Measurements from ENCODE around the gene USF2.

The USF2 gene

DNA sequence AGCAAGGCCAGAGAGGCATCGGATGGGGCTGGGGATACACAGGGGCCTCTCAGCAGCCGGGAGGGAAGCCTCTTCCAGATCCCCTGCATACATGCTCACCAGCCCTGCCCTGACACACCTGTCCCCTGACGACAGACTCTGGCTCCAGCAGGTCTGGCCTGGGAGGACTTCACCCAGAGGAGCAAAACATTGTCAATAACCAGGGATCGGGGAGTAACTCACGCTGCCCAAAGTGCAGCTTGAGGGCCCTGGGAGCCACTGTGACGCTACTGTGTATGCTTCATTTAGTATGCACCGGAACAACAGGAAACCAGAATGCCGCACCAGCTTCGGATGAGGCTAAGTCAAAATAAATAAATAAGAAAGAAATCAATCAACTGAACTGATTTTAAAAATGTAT lies 47.8 kb downstream of the USF2 start:
- no peak for TF ChIP-seq GATA3 (IDR thresholded peaks at IDR 0.05; ENCODE audit: low read depth, low read length)
- TF ChIP-seq GATA2 (IDR thresholded peaks at IDR 0.05; ENCODE audit: low read depth, low read length) = no peak

DNA sequence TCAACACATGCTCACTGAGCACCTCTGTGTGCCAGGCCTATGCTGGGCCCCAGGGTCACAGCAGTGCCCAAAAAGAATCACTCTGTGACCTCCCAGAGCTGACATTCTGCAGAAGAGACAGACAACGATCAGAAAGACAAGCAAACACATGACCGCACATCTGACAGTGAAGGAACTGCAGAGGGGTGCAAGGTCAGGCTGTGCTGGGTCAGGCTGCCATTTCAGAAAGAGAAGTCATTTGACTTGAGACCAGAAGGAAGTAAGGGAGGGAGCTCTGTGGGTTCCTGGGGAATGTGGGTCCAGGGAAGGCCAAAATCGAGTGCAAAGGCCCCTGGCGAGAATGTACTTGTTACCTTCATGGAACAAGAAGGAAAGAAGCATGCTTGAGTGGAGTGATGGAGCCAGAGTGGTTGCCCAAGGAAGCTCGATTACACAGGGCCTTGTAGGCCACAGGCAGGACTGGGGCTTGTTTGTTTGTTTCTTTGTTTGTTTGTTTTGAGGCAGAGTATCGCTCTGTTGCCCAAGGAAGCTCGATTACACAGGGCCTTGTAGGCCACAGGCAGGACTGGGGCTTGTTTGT lies 48.8 kb downstream of the USF2 start:
- TF ChIP-seq GATA3 (IDR thresholded peaks at IDR 0.05; ENCODE audit: low read depth, low read length) (no peak), GATA2 (IDR thresholded peaks at IDR 0.05; ENCODE audit: low read depth, low read length) (no peak)

DNA sequence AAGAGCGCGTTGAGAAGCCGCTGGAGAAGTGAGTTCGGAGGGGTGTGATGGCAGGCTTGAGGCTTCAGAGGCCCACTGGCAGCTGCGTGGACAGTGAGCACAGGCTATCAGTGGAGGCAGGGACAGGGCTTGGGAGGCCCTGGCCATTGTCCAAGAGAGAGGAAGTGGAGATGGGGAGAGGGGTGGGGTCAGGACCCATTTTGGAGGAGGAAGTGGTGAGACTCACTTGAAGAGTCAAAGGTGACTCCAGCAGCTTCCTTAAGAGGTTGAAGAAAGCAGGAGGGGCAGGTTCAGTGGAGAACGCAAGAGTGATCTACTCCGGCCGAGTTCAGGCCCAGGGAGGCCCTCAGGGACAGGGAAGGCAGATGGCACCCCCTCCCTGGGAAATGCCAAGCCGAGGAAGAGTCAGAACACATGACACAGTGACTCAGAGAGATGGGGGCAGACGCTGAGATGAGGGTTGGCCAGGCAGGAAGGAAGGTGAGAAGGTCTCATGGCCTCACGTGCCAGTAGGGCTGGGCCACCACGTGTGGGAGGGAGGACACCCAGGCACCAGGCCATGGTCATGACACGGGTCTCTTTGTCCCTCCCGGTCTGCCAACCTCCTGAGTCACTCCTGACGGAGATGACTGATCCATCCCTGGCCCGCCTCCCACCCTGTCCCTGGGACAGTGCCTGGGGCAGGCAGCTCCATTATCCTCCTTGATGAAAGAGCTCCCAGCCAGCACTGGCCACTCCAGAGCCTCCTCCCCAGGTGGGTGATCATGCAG lies 50.1 kb downstream of the USF2 start:
- TF ChIP-seq GATA2 (IDR thresholded peaks at IDR 0.05; ENCODE audit: low read depth, low read length) = no peak

DNA sequence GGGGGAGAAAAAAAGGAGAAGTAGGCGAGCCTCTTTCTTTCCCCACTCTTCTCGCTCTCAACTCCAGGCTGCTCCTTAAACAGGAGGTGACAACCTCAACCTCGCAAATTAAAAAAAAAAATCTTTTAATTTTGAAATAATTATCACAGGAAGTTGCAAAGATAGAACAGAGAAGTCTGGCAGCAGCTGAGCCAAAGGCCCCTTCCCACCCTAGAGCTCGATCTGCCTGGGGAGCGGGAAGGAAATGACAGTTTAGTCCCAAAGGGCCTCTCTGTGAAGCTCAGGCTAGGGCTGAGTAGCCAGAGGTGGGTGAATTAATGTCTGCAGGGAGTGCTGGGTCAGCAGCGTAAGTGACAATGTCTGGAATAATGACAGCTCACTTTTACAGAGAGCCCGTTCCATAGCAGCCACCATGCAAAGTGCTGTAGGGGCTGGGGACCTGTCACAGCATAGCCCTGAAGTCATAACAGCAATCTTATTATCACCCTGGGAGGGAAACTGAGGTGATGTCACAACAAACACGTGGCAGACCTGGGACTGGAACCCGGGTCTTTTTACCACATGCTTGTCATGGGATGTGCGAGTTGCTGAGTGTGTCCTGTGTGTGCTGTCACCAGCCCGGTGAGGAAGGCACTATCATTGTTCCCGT lies 51.4 kb downstream of the USF2 start:
- TF ChIP-seq GATA3 (IDR thresholded peaks at IDR 0.05; ENCODE audit: low read depth, low read length) (no peak), GATA2 (IDR thresholded peaks at IDR 0.05; ENCODE audit: low read depth, low read length) (no peak)

DNA sequence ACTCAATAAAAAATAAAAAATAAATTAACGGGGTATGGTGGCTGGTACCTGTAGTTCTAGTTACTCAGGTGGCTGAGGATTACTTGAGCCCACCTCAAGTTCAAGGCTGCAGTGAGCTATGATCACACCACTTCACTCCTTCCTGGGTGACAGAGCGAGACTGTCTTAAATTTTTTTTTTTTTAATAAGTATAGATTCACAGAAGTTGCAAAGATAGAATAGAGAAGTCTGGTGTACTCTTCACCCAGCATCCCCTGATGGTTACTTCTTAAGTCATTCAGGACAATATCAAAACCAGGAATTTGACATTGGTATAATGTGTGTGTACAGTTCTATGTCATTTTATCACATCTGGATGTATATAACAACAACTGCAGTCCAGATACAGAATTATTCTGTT lies 52.5 kb downstream of the USF2 start:
- TF ChIP-seq GATA3 (IDR thresholded peaks at IDR 0.05; ENCODE audit: low read depth, low read length) (no peak), GATA2 (IDR thresholded peaks at IDR 0.05; ENCODE audit: low read depth, low read length) (no peak)

DNA sequence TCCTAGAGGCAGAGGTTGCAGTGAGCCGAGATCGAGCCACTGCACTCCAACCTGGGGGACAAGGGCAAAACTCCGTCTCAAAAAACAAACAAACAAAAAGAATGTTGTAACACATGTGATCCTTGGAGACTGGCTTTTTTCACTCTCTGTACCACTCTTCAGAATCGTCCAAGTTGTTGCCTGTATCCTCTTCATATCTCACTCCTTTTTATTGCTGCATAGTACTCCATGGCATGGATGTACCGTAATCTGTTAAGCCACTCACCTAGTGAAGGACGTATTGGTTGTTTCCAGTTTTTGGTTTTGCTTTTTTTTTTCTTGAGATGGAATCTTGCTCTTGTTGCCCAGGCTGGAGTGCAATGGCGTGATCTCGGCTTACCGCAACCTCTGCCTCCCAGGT lies 53.3 kb downstream of the USF2 start:
- TF ChIP-seq GATA3 (IDR thresholded peaks at IDR 0.05; ENCODE audit: low read depth, low read length) (no peak), GATA2 (IDR thresholded peaks at IDR 0.05; ENCODE audit: low read depth, low read length) (no peak)

DNA sequence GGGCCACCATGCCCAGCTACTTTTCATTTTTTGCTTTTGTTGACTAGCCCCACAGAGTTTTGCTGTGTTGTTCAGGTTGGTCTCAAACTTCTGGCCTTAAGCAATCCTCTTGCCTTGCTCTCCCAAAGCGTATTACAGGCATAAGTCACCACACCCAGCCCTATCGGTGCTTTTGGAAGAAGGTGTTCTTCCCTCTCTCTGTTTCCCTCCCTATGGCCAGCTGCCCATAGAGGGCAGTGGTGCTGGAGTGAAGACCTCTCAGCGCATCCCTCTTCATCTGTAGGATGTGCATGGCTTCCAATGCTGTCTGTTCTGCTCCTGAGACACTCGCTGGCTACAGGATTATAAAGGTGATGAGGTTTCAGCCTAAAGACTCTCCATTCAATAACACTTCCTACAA lies 58.9 kb downstream of the USF2 start:
- TF ChIP-seq GATA3 (IDR thresholded peaks at IDR 0.05; ENCODE audit: low read depth, low read length) (no peak), GATA2 (IDR thresholded peaks at IDR 0.05; ENCODE audit: low read depth, low read length) (no peak)

DNA sequence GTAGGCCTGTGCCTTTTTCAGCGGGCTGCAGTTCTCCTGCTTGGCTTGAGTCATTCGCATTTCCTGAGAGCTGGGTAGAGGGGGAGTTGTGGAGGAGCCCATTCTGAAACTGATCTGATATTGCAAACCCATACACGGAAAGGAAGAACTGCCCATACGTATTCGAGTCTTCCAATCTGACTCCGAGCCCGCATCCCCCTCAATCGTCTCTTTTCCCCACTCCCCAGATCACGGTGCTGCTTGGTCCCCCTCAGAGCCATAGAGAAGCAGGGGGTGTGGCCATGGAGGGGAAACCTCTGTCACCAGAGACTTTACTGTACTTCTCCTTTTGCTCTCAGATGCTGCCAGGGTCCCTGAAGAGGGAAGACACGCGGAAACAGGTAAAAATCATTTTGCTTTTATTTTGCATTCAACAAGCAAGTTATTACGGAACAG lies 60.1 kb downstream of the USF2 start, which contains the start of gene CD22:
Gene CD22, plus strand, starts transcription at position 337 of the 435 bp plus-strand sequence. CDS start 2,854 bp downstream, outside the sequence.
- TF ChIP-seq GATA2 (IDR thresholded peaks at IDR 0.05; ENCODE audit: low read depth, low read length) = no peak
- TF ChIP-seq GATA3 (IDR thresholded peaks at IDR 0.05; ENCODE audit: low read depth, low read length) = no peak

DNA sequence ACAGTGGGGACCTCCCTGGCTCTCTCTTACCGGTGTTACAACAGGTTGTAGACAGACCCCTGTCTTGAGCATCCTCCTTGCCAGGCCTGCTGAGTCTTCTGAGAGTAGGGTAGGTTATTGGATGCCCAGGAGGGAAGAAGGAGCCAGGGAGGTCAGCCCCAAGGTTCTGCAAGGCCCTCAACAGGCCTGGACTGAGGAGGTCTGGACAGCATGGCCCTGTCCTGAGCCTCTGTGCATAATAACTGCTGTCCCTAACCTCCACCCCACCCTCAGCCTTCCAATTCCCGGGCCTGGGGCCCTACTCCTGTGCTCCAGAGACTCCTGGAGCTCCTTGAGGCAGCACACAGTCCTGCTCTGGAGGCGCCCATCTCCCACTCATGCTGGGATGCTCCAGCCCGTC lies 60.6 kb downstream of the USF2 start:
- TF ChIP-seq GATA3 (IDR thresholded peaks at IDR 0.05; ENCODE audit: low read depth, low read length) (no peak), GATA2 (IDR thresholded peaks at IDR 0.05; ENCODE audit: low read depth, low read length) (no peak)
